ENCODE measurements around the gene INSR. TPM values are rescaled to one million over a fixed set of nuclear protein-coding genes. Genes with fewer than 3 reads are reported as not detected.

Gene INSR
- total and polyA plus RNA-seq, 10 of the 15 experiments (the other 5 are each of a cell fraction or from before 2014, with no cell fraction given) = 4.2 to 34.9 (median 13.6) TPM

GRCh38 chr19:7333198-7334118 lies 39.2 kb upstream of the INSR start (continued):
- no peak for TF ChIP-seq E2F4 (IDR thresholded peaks at IDR 0.05; ENCODE audit: low read depth, low read length)
- TF ChIP-seq GATAD2B (conservative IDR thresholded peaks at IDR 0.05; ENCODE audit: low read depth) = peak; percentile 99
- TF ChIP-seq TCF3 (IDR thresholded peaks at IDR 0.05; ENCODE audit: borderline replicate concordance, insufficient read depth, low read depth, low read length) = no peak
- TF ChIP-seq, protein P1, sequence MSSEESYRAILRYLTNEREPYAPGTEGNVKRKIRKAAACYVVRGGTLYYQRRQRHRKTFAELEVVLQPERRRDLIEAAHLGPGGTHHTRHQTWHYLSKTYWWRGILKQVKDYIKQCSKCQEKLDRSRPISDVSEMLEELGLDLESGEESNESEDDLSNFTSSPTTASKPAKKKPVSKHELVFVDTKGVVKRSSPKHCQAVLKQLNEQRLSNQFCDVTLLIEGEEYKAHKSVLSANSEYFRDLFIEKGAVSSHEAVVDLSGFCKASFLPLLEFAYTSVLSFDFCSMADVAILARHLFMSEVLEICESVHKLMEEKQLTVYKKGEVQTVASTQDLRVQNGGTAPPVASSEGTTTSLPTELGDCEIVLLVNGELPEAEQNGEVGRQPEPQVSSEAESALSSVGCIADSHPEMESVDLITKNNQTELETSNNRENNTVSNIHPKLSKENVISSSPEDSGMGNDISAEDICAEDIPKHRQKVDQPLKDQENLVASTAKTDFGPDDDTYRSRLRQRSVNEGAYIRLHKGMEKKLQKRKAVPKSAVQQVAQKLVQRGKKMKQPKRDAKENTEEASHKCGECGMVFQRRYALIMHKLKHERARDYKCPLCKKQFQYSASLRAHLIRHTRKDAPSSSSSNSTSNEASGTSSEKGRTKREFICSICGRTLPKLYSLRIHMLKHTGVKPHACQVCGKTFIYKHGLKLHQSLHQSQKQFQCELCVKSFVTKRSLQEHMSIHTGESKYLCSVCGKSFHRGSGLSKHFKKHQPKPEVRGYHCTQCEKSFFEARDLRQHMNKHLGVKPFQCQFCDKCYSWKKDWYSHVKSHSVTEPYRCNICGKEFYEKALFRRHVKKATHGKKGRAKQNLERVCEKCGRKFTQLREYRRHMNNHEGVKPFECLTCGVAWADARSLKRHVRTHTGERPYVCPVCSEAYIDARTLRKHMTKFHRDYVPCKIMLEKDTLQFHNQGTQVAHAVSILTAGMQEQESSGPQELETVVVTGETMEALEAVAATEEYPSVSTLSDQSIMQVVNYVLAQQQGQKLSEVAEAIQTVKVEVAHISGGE (CRISPR knock-in tag; IDR thresholded peaks at IDR 0.05) = no peak
- TF ChIP-seq CBX3 (IDR thresholded peaks at IDR 0.05; ENCODE audit: borderline replicate concordance, low read depth) = no peak
- TF ChIP-seq HCFC1 (IDR thresholded peaks at IDR 0.05; ENCODE audit: low read length) = no peak
- peak; percentile 92 for TF ChIP-seq RELB (IDR thresholded peaks at IDR 0.05; ENCODE audit: low read depth)
- no peak for TF ChIP-seq STAT1 (conservative IDR thresholded peaks at IDR 0.05)
- TF ChIP-seq POLR2A (IDR thresholded peaks at IDR 0.05; ENCODE audit: low read depth, low read length) = no peak
- TF ChIP-seq, protein P2, sequence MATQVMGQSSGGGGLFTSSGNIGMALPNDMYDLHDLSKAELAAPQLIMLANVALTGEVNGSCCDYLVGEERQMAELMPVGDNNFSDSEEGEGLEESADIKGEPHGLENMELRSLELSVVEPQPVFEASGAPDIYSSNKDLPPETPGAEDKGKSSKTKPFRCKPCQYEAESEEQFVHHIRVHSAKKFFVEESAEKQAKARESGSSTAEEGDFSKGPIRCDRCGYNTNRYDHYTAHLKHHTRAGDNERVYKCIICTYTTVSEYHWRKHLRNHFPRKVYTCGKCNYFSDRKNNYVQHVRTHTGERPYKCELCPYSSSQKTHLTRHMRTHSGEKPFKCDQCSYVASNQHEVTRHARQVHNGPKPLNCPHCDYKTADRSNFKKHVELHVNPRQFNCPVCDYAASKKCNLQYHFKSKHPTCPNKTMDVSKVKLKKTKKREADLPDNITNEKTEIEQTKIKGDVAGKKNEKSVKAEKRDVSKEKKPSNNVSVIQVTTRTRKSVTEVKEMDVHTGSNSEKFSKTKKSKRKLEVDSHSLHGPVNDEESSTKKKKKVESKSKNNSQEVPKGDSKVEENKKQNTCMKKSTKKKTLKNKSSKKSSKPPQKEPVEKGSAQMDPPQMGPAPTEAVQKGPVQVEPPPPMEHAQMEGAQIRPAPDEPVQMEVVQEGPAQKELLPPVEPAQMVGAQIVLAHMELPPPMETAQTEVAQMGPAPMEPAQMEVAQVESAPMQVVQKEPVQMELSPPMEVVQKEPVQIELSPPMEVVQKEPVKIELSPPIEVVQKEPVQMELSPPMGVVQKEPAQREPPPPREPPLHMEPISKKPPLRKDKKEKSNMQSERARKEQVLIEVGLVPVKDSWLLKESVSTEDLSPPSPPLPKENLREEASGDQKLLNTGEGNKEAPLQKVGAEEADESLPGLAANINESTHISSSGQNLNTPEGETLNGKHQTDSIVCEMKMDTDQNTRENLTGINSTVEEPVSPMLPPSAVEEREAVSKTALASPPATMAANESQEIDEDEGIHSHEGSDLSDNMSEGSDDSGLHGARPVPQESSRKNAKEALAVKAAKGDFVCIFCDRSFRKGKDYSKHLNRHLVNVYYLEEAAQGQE (IDR thresholded peaks at IDR 0.05; ENCODE audit: low read depth, low read length) = no peak
- TF ChIP-seq EGR1 (IDR thresholded peaks at IDR 0.05; ENCODE audit: borderline replicate concordance in 1 of 2, low read depth in 2 of 2, low read length in 2 of 2) = 0 out of 3 replicates have a peak, but pooled peaks of 1 of the 2 experiments have one; percentile 25
- no peak for TF ChIP-seq TBL1XR1 (IDR thresholded peaks at IDR 0.05; ENCODE audit: low read depth, low read length)
- no peak for TF ChIP-seq SIX5 (IDR thresholded peaks at IDR 0.05; ENCODE audit: low read depth, low read length, severe bottlenecking)
- TF ChIP-seq PML (IDR thresholded peaks at IDR 0.05; ENCODE audit: low read length) = no peak
- TF ChIP-seq, protein P3, sequence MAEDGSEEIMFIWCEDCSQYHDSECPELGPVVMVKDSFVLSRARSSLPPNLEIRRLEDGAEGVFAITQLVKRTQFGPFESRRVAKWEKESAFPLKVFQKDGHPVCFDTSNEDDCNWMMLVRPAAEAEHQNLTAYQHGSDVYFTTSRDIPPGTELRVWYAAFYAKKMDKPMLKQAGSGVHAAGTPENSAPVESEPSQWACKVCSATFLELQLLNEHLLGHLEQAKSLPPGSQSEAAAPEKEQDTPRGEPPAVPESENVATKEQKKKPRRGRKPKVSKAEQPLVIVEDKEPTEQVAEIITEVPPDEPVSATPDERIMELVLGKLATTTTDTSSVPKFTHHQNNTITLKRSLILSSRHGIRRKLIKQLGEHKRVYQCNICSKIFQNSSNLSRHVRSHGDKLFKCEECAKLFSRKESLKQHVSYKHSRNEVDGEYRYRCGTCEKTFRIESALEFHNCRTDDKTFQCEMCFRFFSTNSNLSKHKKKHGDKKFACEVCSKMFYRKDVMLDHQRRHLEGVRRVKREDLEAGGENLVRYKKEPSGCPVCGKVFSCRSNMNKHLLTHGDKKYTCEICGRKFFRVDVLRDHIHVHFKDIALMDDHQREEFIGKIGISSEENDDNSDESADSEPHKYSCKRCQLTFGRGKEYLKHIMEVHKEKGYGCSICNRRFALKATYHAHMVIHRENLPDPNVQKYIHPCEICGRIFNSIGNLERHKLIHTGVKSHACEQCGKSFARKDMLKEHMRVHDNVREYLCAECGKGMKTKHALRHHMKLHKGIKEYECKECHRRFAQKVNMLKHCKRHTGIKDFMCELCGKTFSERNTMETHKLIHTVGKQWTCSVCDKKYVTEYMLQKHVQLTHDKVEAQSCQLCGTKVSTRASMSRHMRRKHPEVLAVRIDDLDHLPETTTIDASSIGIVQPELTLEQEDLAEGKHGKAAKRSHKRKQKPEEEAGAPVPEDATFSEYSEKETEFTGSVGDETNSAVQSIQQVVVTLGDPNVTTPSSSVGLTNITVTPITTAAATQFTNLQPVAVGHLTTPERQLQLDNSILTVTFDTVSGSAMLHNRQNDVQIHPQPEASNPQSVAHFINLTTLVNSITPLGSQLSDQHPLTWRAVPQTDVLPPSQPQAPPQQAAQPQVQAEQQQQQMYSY (CRISPR knock-in tag; IDR thresholded peaks at IDR 0.05) = no peak

Measured in GM12878 (cell line).